ENCODE measurements around the gene CBX1.

- TF ChIP-seq POLR2A (IDR thresholded peaks at IDR 0.05; ENCODE audit: low read depth, low read length) (no peak), CTCF (IDR thresholded peaks at IDR 0.05; ENCODE audit: extremely low read depth in 1 of 2, insufficient read depth in 1 of 2, low read depth in 1 of 2, low read length in 2 of 2) (no peak), GATA2 (IDR thresholded peaks at IDR 0.05; ENCODE audit: insufficient read depth, insufficient read length, low read depth, low read length) (no peak), MYC (IDR thresholded peaks at IDR 0.05; ENCODE audit: low read depth, low read length) (no peak), POLR2AphosphoS5 (IDR thresholded peaks at IDR 0.05; ENCODE audit: insufficient read depth, low read depth, low read length) (no peak), EZH2 (IDR thresholded peaks at IDR 0.05; ENCODE audit: borderline replicate concordance, low read depth, low read length, severe bottlenecking) (no peak), FOS (IDR thresholded peaks at IDR 0.05; ENCODE audit: borderline replicate concordance, insufficient read depth, low read length) (no peak), MAX (IDR thresholded peaks at IDR 0.05; ENCODE audit: insufficient read depth, insufficient read length) (no peak)
These were observed 45.0 kb downstream of the CBX1 start for GRCh38 chr17:48056246-48056745.
